ENCODE results near the gene ANTXR1.

ANTXR1 gene

GRCh38 chr2:69001879-69002278, 11.1 kb upstream of the ANTXR1 start:
- no peak for DNase-seq (ENCODE audit: low read depth)
- no peak for TF ChIP-seq CTCF (IDR thresholded peaks at IDR 0.05; ENCODE audit: insufficient read depth, low read depth, low read length, missing control alignments)
- H3K4me3 ChIP-seq (ENCODE audit: low read length), result no peak overlapping the region

- DNase-seq (ENCODE audit: low read depth), result no peak
- H3K4me3 ChIP-seq (ENCODE audit: low read length), result no peak overlapping the region
- TF ChIP-seq CTCF (IDR thresholded peaks at IDR 0.05; ENCODE audit: insufficient read depth, low read depth, low read length, missing control alignments), result no peak
Observed at GRCh38 chr2:69003731-69004130, 9.2 kb upstream of the ANTXR1 start.

- H3K4me3 ChIP-seq (ENCODE audit: low read length), result no peak overlapping the region
- DNase-seq (ENCODE audit: low read depth), result no peak
- TF ChIP-seq CTCF (IDR thresholded peaks at IDR 0.05; ENCODE audit: insufficient read depth, low read depth, low read length, missing control alignments), result no peak
Observed at GRCh38 chr2:69007169-69007568, 5.8 kb upstream of the ANTXR1 start.

- no peak for TF ChIP-seq CTCF (IDR thresholded peaks at IDR 0.05; ENCODE audit: insufficient read depth, low read depth, low read length, missing control alignments)
- no peak for DNase-seq (ENCODE audit: low read depth)
- no peak overlapping the region for H3K4me3 ChIP-seq (ENCODE audit: low read length)
Observed at GRCh38 chr2:69007603-69008002, 5.4 kb upstream of the ANTXR1 start.

GRCh38 chr2:69010437-69011194, 2.4 kb upstream of the ANTXR1 start:
- no peak for DNase-seq (ENCODE audit: low read depth)
- TF ChIP-seq CTCF (IDR thresholded peaks at IDR 0.05; ENCODE audit: insufficient read depth, low read depth, low read length, missing control alignments), result no peak
- H3K4me3 ChIP-seq (ENCODE audit: low read length), result no peak overlapping the region

GRCh38 chr2:69011611-69012157, 1.3 kb upstream of the ANTXR1 start:
- H3K4me3 ChIP-seq (ENCODE audit: low read length), result no peak overlapping the region
- no peak for TF ChIP-seq CTCF (IDR thresholded peaks at IDR 0.05; ENCODE audit: insufficient read depth, low read depth, low read length, missing control alignments)
- DNase-seq (ENCODE audit: low read depth), result no peak

All from epithelial cell of esophagus (primary cell).